ENCODE measurements around the gene ZNF292. TPM values are rescaled to one million over a fixed set of nuclear protein-coding genes. Genes with fewer than 3 reads are reported as not detected.
A peak's percentile ranks its signal among the peaks of the same experiment; 100 is the strongest.

Gene ZNF292
- total and polyA plus RNA-seq, 8 donors, result 4.2 to 28.5 (median 16.3) TPM

GRCh38 chr6:87203448-87204023, 48.2 kb downstream of the ZNF292 start:
- no peak for DNase-seq
- TF ChIP-seq CTCF (IDR thresholded peaks at IDR 0.05), result no peak
- ATAC-seq, result peak in 1 of 4 donors; percentile 18
- no peak for FAIRE-seq
- Histone ChIP-seq H3K27ac (no peak overlapping the region), H3K9me3 (no peaks in the 10 kb centered on the region), H3K4me1 (peaks cover 0 to 3% (median 0%) of the 10 kb centered on the region in 3 donors), H3K36me3 (no peaks in the 10 kb centered on the region), H3K4me3 (no peak overlapping the region), H3K27me3 (no peaks in the 10 kb centered on the region)
- WGBS, 2 donors, result 84 to 85% methylated on average over 4 of the region's 4 CpGs
- intact Hi-C loops (cut with DNase I), result no loop called here

- Histone ChIP-seq H3K27ac (no peak overlapping the region), H3K9me3 (no peaks in the 10 kb centered on the region), H3K36me3 (no peaks in the 10 kb centered on the region), H3K27me3 (no peaks in the 10 kb centered on the region), H3K4me3 (no peak overlapping the region), H3K4me1 (peaks cover 0 to 20% (median 0%) of the 10 kb centered on the region in 3 donors)
- no peak for TF ChIP-seq CTCF (IDR thresholded peaks at IDR 0.05)
- DNase-seq (no peak), FAIRE-seq (no peak), ATAC-seq (no peak)
- intact Hi-C loops (cut with DNase I), result no loop called here
- 70 to 71% methylated on average over 3 of the region's 3 CpGs for WGBS, 2 donors
Measured at GRCh38 chr6:87209812-87210211, 54.4 kb downstream of the ZNF292 start.

- peaks cover 0 to 20% (median 8%) of the 10 kb centered on the region in 3 donors for H3K4me1 ChIP-seq
- H3K36me3 ChIP-seq, result no peaks in the 10 kb centered on the region
- no peak for TF ChIP-seq CTCF (IDR thresholded peaks at IDR 0.05)
- DNase-seq, result no peak
- no peak for FAIRE-seq
- no peak overlapping the region for H3K27ac ChIP-seq
- 80 to 88% methylated on average over 1 of the region's 1 CpG for WGBS, 2 donors
- no peaks in the 10 kb centered on the region for H3K27me3 ChIP-seq
- no peaks in the 10 kb centered on the region for H3K9me3 ChIP-seq
- no peak for ATAC-seq
- no peak overlapping the region for H3K4me3 ChIP-seq
- intact Hi-C loops (cut with DNase I), result no loop called here
Measured at GRCh38 chr6:87210979-87211378, 55.6 kb downstream of the ZNF292 start.

- no peaks in the 10 kb centered on the region for H3K9me3 ChIP-seq
- H3K4me1 ChIP-seq, result peaks cover 0 to 16% (median 8%) of the 10 kb centered on the region in 3 donors
- intact Hi-C loops (cut with DNase I), result no loop called here
- no peak overlapping the region for H3K4me3 ChIP-seq
- peaks cover 0 to 9% (median 0%) of the 10 kb centered on the region in 3 donors for H3K36me3 ChIP-seq
- peak overlapping the region in 1 of 4 donors; percentile 29 for H3K27ac ChIP-seq
- FAIRE-seq (no peak), ATAC-seq (no peak), DNase-seq (no peak)
- no peak for TF ChIP-seq CTCF (IDR thresholded peaks at IDR 0.05)
- no peaks in the 10 kb centered on the region for H3K27me3 ChIP-seq
Measured at GRCh38 chr6:87212596-87212995, 57.2 kb downstream of the ZNF292 start.

- Histone ChIP-seq H3K9me3 (no peaks in the 10 kb centered on the region), H3K4me3 (no peak overlapping the region), H3K27me3 (no peaks in the 10 kb centered on the region), H3K36me3 (peaks cover 0 to 14% (median 0%) of the 10 kb centered on the region in 3 donors), H3K4me1 (peaks cover 0 to 16% (median 8%) of the 10 kb centered on the region in 3 donors), H3K27ac (peak overlapping the region in 2 of 4 donors; percentile 20 to 52)
- FAIRE-seq (no peak), ATAC-seq (peak; percentile 32 to 65 (median 54)), DNase-seq (peak in 4 of 6 donors; percentile 27 to 36 (median 32))
- WGBS, 2 donors, result 85 to 90% methylated on average over 5 of the region's 5 CpGs
- intact Hi-C loops (cut with DNase I), result no loop called here
- TF ChIP-seq CTCF (IDR thresholded peaks at IDR 0.05), result no peak
Measured at GRCh38 chr6:87213364-87213763, 58.0 kb downstream of the ZNF292 start.
